ENCODE data around the gene COL5A1.

COL5A1 gene

GRCh38 chr9:134624621-134625181 is 16.9 kb upstream of the COL5A1 start:
- ATAC-seq (ENCODE audit: low read depth), result peak; percentile 98
- H3K27me3 ChIP-seq (ENCODE audit: insufficient read depth, poor library complexity, severe bottlenecking), result no peaks in the 10 kb centered on the region
- peaks cover 25% of the 10 kb centered on the region for H3K4me1 ChIP-seq (ENCODE audit: insufficient read depth, poor library complexity, severe bottlenecking)
- no peak overlapping the region for H3K4me3 ChIP-seq (ENCODE audit: severe bottlenecking)
- DNase-seq (ENCODE audit: low spot score), result peak; percentile 90
- peak overlapping the region; percentile 89 for H3K27ac ChIP-seq (ENCODE audit: poor library complexity, severe bottlenecking)
- H3K9me3 ChIP-seq (ENCODE audit: severe bottlenecking), result no peaks in the 10 kb centered on the region
- no peaks in the 10 kb centered on the region for H3K36me3 ChIP-seq (ENCODE audit: low read depth)
- TF ChIP-seq CTCF (IDR thresholded peaks at IDR 0.05; ENCODE audit: poor library complexity, severe bottlenecking), result no peak

- Histone ChIP-seq H3K27me3 (ENCODE audit: insufficient read depth, poor library complexity, severe bottlenecking) (no peaks in the 10 kb centered on the region), H3K36me3 (ENCODE audit: low read depth) (no peaks in the 10 kb centered on the region), H3K4me3 (ENCODE audit: severe bottlenecking) (no peak overlapping the region), H3K27ac (ENCODE audit: poor library complexity, severe bottlenecking) (peak overlapping the region; percentile 89), H3K9me3 (ENCODE audit: severe bottlenecking) (no peaks in the 10 kb centered on the region), H3K4me1 (ENCODE audit: insufficient read depth, poor library complexity, severe bottlenecking) (peaks cover 25% of the 10 kb centered on the region)
- no peak for TF ChIP-seq CTCF (IDR thresholded peaks at IDR 0.05; ENCODE audit: poor library complexity, severe bottlenecking)
- peak; percentile 42 for DNase-seq (ENCODE audit: low spot score)
- ATAC-seq (ENCODE audit: low read depth), result no peak
These were observed 16.1 kb upstream of the COL5A1 start for GRCh38 chr9:134625361-134626068.

DNA sequence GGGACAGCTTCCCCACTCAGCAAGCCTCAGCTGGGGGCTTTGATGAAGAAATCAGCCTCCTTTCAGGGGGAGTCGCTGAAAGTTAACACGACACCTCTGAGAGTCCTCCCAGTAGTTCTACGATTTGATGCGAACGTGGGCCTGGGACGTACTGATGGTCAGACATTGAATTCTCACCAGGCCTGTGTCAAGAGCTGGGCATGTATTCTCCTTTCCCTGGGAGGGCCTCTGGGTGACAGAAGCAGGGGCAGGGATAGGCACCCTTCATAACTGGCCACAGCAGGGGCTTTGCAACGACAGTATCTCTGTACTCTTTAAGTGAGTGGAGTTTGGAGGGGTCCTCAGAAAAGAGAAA is 15.6 kb upstream of the COL5A1 start:
- no peak for ATAC-seq (ENCODE audit: low read depth)
- no peak for DNase-seq (ENCODE audit: low spot score)
- Histone ChIP-seq H3K27ac (ENCODE audit: poor library complexity, severe bottlenecking) (peak overlapping the region; percentile 89), H3K27me3 (ENCODE audit: insufficient read depth, poor library complexity, severe bottlenecking) (no peaks in the 10 kb centered on the region), H3K36me3 (ENCODE audit: low read depth) (no peaks in the 10 kb centered on the region), H3K4me1 (ENCODE audit: insufficient read depth, poor library complexity, severe bottlenecking) (peaks cover 25% of the 10 kb centered on the region), H3K4me3 (ENCODE audit: severe bottlenecking) (no peak overlapping the region), H3K9me3 (ENCODE audit: severe bottlenecking) (no peaks in the 10 kb centered on the region)
- no peak for TF ChIP-seq CTCF (IDR thresholded peaks at IDR 0.05; ENCODE audit: poor library complexity, severe bottlenecking)

DNA sequence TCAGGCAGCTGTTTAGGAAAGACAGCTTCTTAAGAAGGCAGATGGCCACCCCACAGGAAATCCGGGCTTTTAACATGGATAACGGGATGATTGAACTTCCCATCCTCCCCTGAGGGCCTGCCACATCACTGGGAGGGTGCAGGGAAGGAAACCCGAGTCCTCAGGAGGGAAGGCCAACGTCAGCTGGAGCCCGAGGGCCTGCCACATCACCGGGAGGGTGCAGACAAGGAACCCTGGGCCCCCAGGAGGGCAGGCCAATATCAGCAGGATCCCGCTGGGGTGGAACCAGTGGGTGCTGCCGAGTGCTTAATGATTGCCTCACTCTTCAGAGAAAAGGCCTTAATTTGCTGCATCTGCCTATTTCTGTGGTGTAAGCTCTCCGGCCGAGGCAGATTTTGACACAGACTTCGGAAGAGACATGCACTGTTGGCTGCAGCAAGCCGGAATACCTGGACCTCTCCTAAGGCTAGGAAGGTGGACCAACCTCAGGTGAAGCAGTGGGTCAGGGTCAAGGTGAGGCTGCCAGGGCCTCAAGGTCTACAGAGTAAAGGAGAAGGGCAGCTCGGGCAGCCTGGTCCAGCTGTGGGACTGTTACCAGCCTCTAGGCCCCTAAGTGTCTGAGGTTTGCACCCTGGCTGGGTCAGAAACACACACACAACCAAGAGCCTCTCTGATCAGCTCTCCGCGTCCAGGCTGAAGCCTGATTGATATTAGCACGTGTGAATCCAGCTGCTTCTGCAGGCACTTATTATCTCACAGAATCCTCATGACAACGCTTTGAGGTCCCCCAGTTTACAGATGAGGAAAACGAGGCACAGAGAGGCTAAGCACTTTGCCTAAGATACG is 14.8 kb upstream of the COL5A1 start:
- H3K4me1 ChIP-seq (ENCODE audit: insufficient read depth, poor library complexity, severe bottlenecking), result peaks cover 25% of the 10 kb centered on the region
- H3K36me3 ChIP-seq (ENCODE audit: low read depth), result no peaks in the 10 kb centered on the region
- H3K27me3 ChIP-seq (ENCODE audit: insufficient read depth, poor library complexity, severe bottlenecking), result no peaks in the 10 kb centered on the region
- H3K27ac ChIP-seq (ENCODE audit: poor library complexity, severe bottlenecking), result peak overlapping the region; percentile 89
- no peaks in the 10 kb centered on the region for H3K9me3 ChIP-seq (ENCODE audit: severe bottlenecking)
- DNase-seq (ENCODE audit: low spot score), result peak; percentile 59
- no peak overlapping the region for H3K4me3 ChIP-seq (ENCODE audit: severe bottlenecking)
- no peak for ATAC-seq (ENCODE audit: low read depth)
- no peak for TF ChIP-seq CTCF (IDR thresholded peaks at IDR 0.05; ENCODE audit: poor library complexity, severe bottlenecking)

All from RWPE2 (cell line).